ENCODE results near the gene ATP6V1G1. TPM values are rescaled to one million over a fixed set of nuclear protein-coding genes. Genes with fewer than 3 reads are reported as not detected.

Gene ATP6V1G1
- total RNA-seq, 3 donors from 2014 or later: 151 to 240 (median 227) TPM

GRCh38 chr9:114602620-114603019 is 15.1 kb downstream of the ATP6V1G1 start:
- intact Hi-C loops (cut with DNase I; ENCODE audit: low total_unique reads): no loop called here
- H3K9me3 ChIP-seq: peaks cover 5 to 6% of the 10 kb centered on the region in 2 donors
- no peaks in the 10 kb centered on the region for H3K27me3 ChIP-seq
- H3K36me3 ChIP-seq: no peaks in the 10 kb centered on the region
- H3K4me1 ChIP-seq: no peaks in the 10 kb centered on the region
- TF ChIP-seq CTCF (IDR thresholded peaks at IDR 0.05) (no peak), POLR2A (IDR thresholded peaks at IDR 0.05) (no peak), POLR2AphosphoS5 (IDR thresholded peaks at IDR 0.05) (no peak)
- no peak overlapping the region for H3K4me3 ChIP-seq
- H3K27ac ChIP-seq: no peak overlapping the region
- DNase-seq (ENCODE audit: low spot score in 2 of 2): no peak

- H3K4me3 ChIP-seq: no peak overlapping the region
- H3K27me3 ChIP-seq: no peaks in the 10 kb centered on the region
- H3K36me3 ChIP-seq: no peaks in the 10 kb centered on the region
- no peak for TF ChIP-seq POLR2AphosphoS5 (IDR thresholded peaks at IDR 0.05)
- TF ChIP-seq CTCF (IDR thresholded peaks at IDR 0.05): no peak
- TF ChIP-seq POLR2A (IDR thresholded peaks at IDR 0.05): no peak
- peaks cover 5 to 6% of the 10 kb centered on the region in 2 donors for H3K9me3 ChIP-seq
- no peak for DNase-seq (ENCODE audit: low spot score in 2 of 2)
- intact Hi-C loops (cut with DNase I; ENCODE audit: low total_unique reads): no loop called here
- no peaks in the 10 kb centered on the region for H3K4me1 ChIP-seq
- H3K27ac ChIP-seq: no peak overlapping the region
Observed at GRCh38 chr9:114603248-114603647, 15.7 kb downstream of the ATP6V1G1 start.

DNA sequence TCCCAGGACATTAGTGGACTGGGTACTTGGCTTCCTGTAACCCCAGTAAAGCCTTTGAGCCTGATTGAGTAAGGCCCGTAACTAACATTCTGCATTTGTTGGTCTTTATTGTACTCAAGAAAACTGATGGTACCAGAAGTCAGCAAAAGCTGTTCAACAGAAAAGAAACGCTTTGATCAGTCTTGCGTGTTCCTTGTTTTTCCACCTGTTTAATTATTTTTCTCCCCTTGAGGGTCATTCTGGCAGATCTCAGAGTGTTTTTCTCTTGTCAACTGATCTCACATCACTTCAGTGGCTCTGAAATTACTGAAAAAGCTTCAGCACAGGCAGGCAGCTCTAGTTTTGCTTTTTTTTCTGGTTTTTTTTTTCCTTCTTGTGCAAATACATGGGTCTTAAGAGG is 17.4 kb downstream of the ATP6V1G1 start:
- H3K27me3 ChIP-seq: no peaks in the 10 kb centered on the region
- H3K9me3 ChIP-seq: peaks cover 5 to 6% of the 10 kb centered on the region in 2 donors
- H3K36me3 ChIP-seq: no peaks in the 10 kb centered on the region
- intact Hi-C loops (cut with DNase I; ENCODE audit: low total_unique reads): no loop called here
- no peak overlapping the region for H3K4me3 ChIP-seq
- no peak overlapping the region for H3K27ac ChIP-seq
- no peaks in the 10 kb centered on the region for H3K4me1 ChIP-seq
- DNase-seq (ENCODE audit: low spot score in 2 of 2): no peak
- TF ChIP-seq POLR2A (IDR thresholded peaks at IDR 0.05) (no peak), POLR2AphosphoS5 (IDR thresholded peaks at IDR 0.05) (no peak), CTCF (IDR thresholded peaks at IDR 0.05) (no peak)

- Histone ChIP-seq H3K9me3 (peaks cover 5 to 6% of the 10 kb centered on the region in 2 donors), H3K4me1 (no peaks in the 10 kb centered on the region), H3K4me3 (no peak overlapping the region), H3K36me3 (no peaks in the 10 kb centered on the region), H3K27me3 (no peaks in the 10 kb centered on the region), H3K27ac (no peak overlapping the region)
- intact Hi-C loops (cut with DNase I; ENCODE audit: low total_unique reads): no loop called here
- no peak for DNase-seq (ENCODE audit: low spot score in 2 of 2)
- TF ChIP-seq POLR2AphosphoS5 (IDR thresholded peaks at IDR 0.05): no peak
- no peak for TF ChIP-seq CTCF (IDR thresholded peaks at IDR 0.05)
- no peak for TF ChIP-seq POLR2A (IDR thresholded peaks at IDR 0.05)
Observed at GRCh38 chr9:114606068-114606467, 18.5 kb downstream of the ATP6V1G1 start.

DNA sequence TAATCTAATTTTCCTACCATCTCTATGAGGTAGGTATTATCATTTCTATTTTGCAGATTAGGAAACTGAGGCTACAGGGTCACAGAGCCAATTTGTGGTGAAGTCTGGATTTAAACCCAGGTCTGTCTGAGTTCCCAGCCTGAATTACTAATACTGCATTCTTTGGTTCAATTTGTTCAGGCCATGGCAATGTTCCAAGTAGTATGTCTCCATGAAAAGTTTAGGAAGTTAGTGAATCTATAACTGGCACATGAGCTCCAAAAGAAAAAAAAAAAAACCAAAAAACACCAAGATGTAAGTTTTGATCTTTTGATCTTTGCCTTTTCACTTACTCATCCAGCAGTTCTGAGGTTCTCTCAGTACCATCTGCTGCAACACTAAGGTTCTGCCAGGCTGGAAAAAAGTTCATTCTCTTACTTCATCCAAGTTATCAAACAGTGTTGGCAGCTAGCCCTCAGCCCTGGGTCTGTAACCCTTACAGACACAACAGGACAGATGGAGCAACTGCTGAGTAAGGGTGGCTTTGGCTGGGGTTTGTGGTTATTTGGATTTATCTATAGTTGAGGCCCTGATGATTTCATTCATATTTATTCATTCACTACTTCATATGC is 19.1 kb downstream of the ATP6V1G1 start:
- H3K4me1 ChIP-seq: no peaks in the 10 kb centered on the region
- no peaks in the 10 kb centered on the region for H3K27me3 ChIP-seq
- intact Hi-C loops (cut with DNase I; ENCODE audit: low total_unique reads): no loop called here
- TF ChIP-seq CTCF (IDR thresholded peaks at IDR 0.05) (no peak), POLR2A (IDR thresholded peaks at IDR 0.05) (no peak)
- H3K9me3 ChIP-seq: peaks cover 5% of the 10 kb centered on the region in 2 donors
- H3K27ac ChIP-seq: no peak overlapping the region
- H3K36me3 ChIP-seq: no peaks in the 10 kb centered on the region
- H3K4me3 ChIP-seq: no peak overlapping the region
- DNase-seq (ENCODE audit: low spot score in 2 of 2): no peak

Data from breast epithelium (tissue), 4 donors.